ENCODE results near the gene LRRC8C. TPM values are rescaled to one million over a fixed set of nuclear protein-coding genes. Genes with fewer than 3 reads are reported as not detected.

The LRRC8C gene
- 16.2 to 23.7 TPM (median 20.5 TPM) in 5 replicates for total RNA-seq (2022; extraction: Qiagen RNA extraction; ENCODE audit: low read depth)

DNA sequence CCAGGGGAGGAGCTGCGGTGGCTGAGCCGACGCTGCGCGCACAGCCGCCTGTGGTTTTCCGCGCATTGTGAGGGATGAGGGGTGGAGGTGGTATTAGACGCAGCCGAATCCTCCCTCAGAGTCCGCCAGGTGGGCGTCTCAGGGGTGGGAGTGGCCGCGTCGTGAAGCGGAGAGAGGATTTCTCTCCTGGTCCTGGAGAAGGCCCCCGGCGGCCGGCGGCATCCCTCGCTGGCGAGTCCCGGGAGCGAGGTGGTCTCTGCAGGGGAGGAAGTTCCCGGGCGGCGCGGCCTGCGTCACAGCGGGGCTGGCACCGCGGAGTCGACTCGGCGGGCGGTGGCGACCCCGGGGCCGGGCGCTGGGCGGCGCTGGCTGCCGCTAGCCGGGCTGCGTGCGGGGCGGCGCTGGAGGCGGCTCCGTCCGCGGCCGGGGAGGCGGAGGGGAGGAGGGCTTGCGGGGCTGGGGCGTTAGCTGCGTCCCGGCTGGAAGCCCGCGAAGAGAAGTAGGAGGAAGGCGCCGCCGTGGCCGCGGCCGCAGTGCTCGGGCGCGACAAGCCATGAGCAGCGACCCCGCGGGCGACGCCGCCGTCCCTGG, at the start of gene LRRC8C:
TSS of gene LRRC8C (plus strand) at position 464 of the 591 bp plus-strand sequence. CDS start 53,354 bp downstream, outside the sequence.

Other genes with a start within 250 kb of the LRRC8C start
- gene LRRC8B, start 108.3 kb upstream of the LRRC8C start, total RNA-seq (2022; extraction: Qiagen RNA extraction; ENCODE audit: low read depth) = 4.9 to 8.0 TPM (median 5.6 TPM) in 5 replicates
- 37.6 to 46.3 TPM (median 44.0 TPM) in 5 replicates for gene LRRC8D, start 187.9 kb downstream of the LRRC8C start, total RNA-seq (2022; extraction: Qiagen RNA extraction; ENCODE audit: low read depth)

All from A549 treated with DMSO at 1 μM for 4 hours (cell line).